CD1c-positive myeloid dendritic cell (primary cell): ENCODE data around the gene ANKRD29.
"Not testable (repeated sequence)": the region's sequence is repeated elsewhere in the genome, so short reads cannot be mapped to it uniquely, and the experiment has no call there.

Experiments used
- DNase-seq: peaks from one replicate; pipeline ENCODE4 v3.0.0-alpha.2; 2016; ENCODE audit errors: extremely low spot score

ANKRD29 gene

GRCh38 chr18:23616258-23616657 lies 46.5 kb downstream of the ANKRD29 start:
- no peak for DNase-seq

GRCh38 chr18:23614891-23615290 lies 47.8 kb downstream of the ANKRD29 start:
- DNase-seq = no peak

GRCh38 chr18:23614413-23614812 lies 48.3 kb downstream of the ANKRD29 start:
- no peak for DNase-seq

GRCh38 chr18:23613091-23613475 lies 49.6 kb downstream of the ANKRD29 start:
- not testable (repeated sequence) for DNase-seq

- peak; percentile 6 for DNase-seq
Measured at GRCh38 chr18:23612434-23613090, 50.1 kb downstream of the ANKRD29 start.

- peak; percentile 31 for DNase-seq
Measured at GRCh38 chr18:23609390-23610023, 53.2 kb downstream of the ANKRD29 start.

GRCh38 chr18:23608211-23608610 lies 54.5 kb downstream of the ANKRD29 start:
- DNase-seq = no peak

- DNase-seq = no peak
Measured at GRCh38 chr18:23605941-23606340, 56.8 kb downstream of the ANKRD29 start.

GRCh38 chr18:23599809-23600208 lies 62.9 kb downstream of the ANKRD29 start:
- no peak for DNase-seq

GRCh38 chr18:23596183-23596582 lies 66.5 kb downstream of the ANKRD29 start:
- peak; percentile 68 for DNase-seq

- DNase-seq = no peak
Measured at GRCh38 chr18:23595591-23595990, 67.1 kb downstream of the ANKRD29 start.

GRCh38 chr18:23593720-23594119 lies 69.0 kb downstream of the ANKRD29 start:
- DNase-seq = peak; percentile 89

- peak; percentile 43 for DNase-seq
Measured at GRCh38 chr18:23592911-23593310, 69.8 kb downstream of the ANKRD29 start.

GRCh38 chr18:23591011-23591410 lies 71.7 kb downstream of the ANKRD29 start:
- no peak for DNase-seq

- DNase-seq = no peak
Measured at GRCh38 chr18:23588836-23589560, 73.7 kb downstream of the ANKRD29 start.

- DNase-seq = no peak
Measured at GRCh38 chr18:23587220-23587642, 75.5 kb downstream of the ANKRD29 start.

GRCh38 chr18:23586249-23587196 lies 76.2 kb downstream of the ANKRD29 start, which contains the start of gene NPC1:
Gene NPC1 (minus strand): TSS chr18:23586506. CDS start chr18:23586343, 163 bp downstream.
- peak; percentile 97 for DNase-seq

GRCh38 chr18:23585897-23586248 lies 76.8 kb downstream of the ANKRD29 start:
- no peak for DNase-seq

GRCh38 chr18:23585007-23585871 lies 77.5 kb downstream of the ANKRD29 start:
- DNase-seq = peak; percentile 62
